ENCODE results near the gene SALL4.
"Not testable (repeated sequence)": the region's sequence is repeated elsewhere in the genome, so short reads cannot be mapped to it uniquely, and the experiment has no call there.

Gene SALL4

GRCh38 chr20:51797357-51798025 lies 4.8 kb downstream of the SALL4 start:
- TF ChIP-seq YY1 (IDR thresholded peaks at IDR 0.05; ENCODE audit: insufficient read depth, insufficient read length) (no peak), ZNF274 (IDR thresholded peaks at IDR 0.05; ENCODE audit: low read depth, low read length) (no peak), SUZ12 (IDR thresholded peaks at IDR 0.05; ENCODE audit: extremely low read depth, insufficient read depth, insufficient read length) (no peak)
- H3K9me3 ChIP-seq (ENCODE audit: insufficient read depth, low read length) = no peaks in the 10 kb centered on the region
- peaks cover 34% of the 10 kb centered on the region for H3K36me3 ChIP-seq (ENCODE audit: insufficient read depth, insufficient read length, low read length)
- no peak overlapping the region for H3K9ac ChIP-seq (ENCODE audit: insufficient read length, low read depth)
- DNase-seq (ENCODE audit: low read depth, low spot score) = no peak
- H3K27me3 ChIP-seq (ENCODE audit: insufficient read depth, insufficient read length) = no peaks in the 10 kb centered on the region
- peak overlapping the region; percentile 8 for H3K4me3 ChIP-seq (ENCODE audit: insufficient read length, low read depth)
- peaks cover 13% of the 10 kb centered on the region for H3K4me1 ChIP-seq (ENCODE audit: insufficient read depth, insufficient read length)

GRCh38 chr20:51796340-51796739 lies 6.0 kb downstream of the SALL4 start:
- no peak overlapping the region for H3K4me3 ChIP-seq (ENCODE audit: insufficient read length, low read depth)
- no peaks in the 10 kb centered on the region for H3K27me3 ChIP-seq (ENCODE audit: insufficient read depth, insufficient read length)
- peaks cover 13% of the 10 kb centered on the region for H3K4me1 ChIP-seq (ENCODE audit: insufficient read depth, insufficient read length)
- DNase-seq (ENCODE audit: low read depth, low spot score) = no peak
- peaks cover 44% of the 10 kb centered on the region for H3K36me3 ChIP-seq (ENCODE audit: insufficient read depth, insufficient read length, low read length)
- H3K9me3 ChIP-seq (ENCODE audit: insufficient read depth, low read length) = no peaks in the 10 kb centered on the region
- H3K9ac ChIP-seq (ENCODE audit: insufficient read length, low read depth) = peak overlapping the region; percentile 17
- TF ChIP-seq YY1 (IDR thresholded peaks at IDR 0.05; ENCODE audit: insufficient read depth, insufficient read length) (no peak), SUZ12 (IDR thresholded peaks at IDR 0.05; ENCODE audit: extremely low read depth, insufficient read depth, insufficient read length) (no peak), ZNF274 (IDR thresholded peaks at IDR 0.05; ENCODE audit: low read depth, low read length) (no peak)

GRCh38 chr20:51792960-51793359 lies 9.4 kb downstream of the SALL4 start:
- TF ChIP-seq YY1 (IDR thresholded peaks at IDR 0.05; ENCODE audit: insufficient read depth, insufficient read length) = no peak
- TF ChIP-seq ZNF274 (IDR thresholded peaks at IDR 0.05; ENCODE audit: low read depth, low read length) = no peak
- no peak for TF ChIP-seq SUZ12 (IDR thresholded peaks at IDR 0.05; ENCODE audit: extremely low read depth, insufficient read depth, insufficient read length)
- H3K4me3 ChIP-seq (ENCODE audit: insufficient read length, low read depth) = no peak overlapping the region
- H3K9me3 ChIP-seq (ENCODE audit: insufficient read depth, low read length) = no peaks in the 10 kb centered on the region
- peaks cover 9% of the 10 kb centered on the region for H3K4me1 ChIP-seq (ENCODE audit: insufficient read depth, insufficient read length)
- H3K9ac ChIP-seq (ENCODE audit: insufficient read length, low read depth) = no peak overlapping the region
- H3K36me3 ChIP-seq (ENCODE audit: insufficient read depth, insufficient read length, low read length) = peaks cover 76% of the 10 kb centered on the region
- DNase-seq (ENCODE audit: low read depth, low spot score) = no peak
- no peaks in the 10 kb centered on the region for H3K27me3 ChIP-seq (ENCODE audit: insufficient read depth, insufficient read length)

- H3K9me3 ChIP-seq (ENCODE audit: insufficient read depth, low read length) = no peaks in the 10 kb centered on the region
- H3K36me3 ChIP-seq (ENCODE audit: insufficient read depth, insufficient read length, low read length) = peaks cover 88% of the 10 kb centered on the region
- no peak overlapping the region for H3K9ac ChIP-seq (ENCODE audit: insufficient read length, low read depth)
- DNase-seq (ENCODE audit: low read depth, low spot score) = no peak
- peaks cover 9% of the 10 kb centered on the region for H3K4me1 ChIP-seq (ENCODE audit: insufficient read depth, insufficient read length)
- H3K27me3 ChIP-seq (ENCODE audit: insufficient read depth, insufficient read length) = no peaks in the 10 kb centered on the region
- no peak overlapping the region for H3K4me3 ChIP-seq (ENCODE audit: insufficient read length, low read depth)
- no peak for TF ChIP-seq YY1 (IDR thresholded peaks at IDR 0.05; ENCODE audit: insufficient read depth, insufficient read length)
These were observed 10.7 kb downstream of the SALL4 start for GRCh38 chr20:51791626-51792025.

- DNase-seq (ENCODE audit: low read depth, low spot score) = no peak
- Histone ChIP-seq H3K4me1 (ENCODE audit: insufficient read depth, insufficient read length) (peaks cover 9% of the 10 kb centered on the region), H3K4me3 (ENCODE audit: insufficient read length, low read depth) (no peak overlapping the region), H3K36me3 (ENCODE audit: insufficient read depth, insufficient read length, low read length) (peaks cover 89% of the 10 kb centered on the region), H3K9me3 (ENCODE audit: insufficient read depth, low read length) (no peaks in the 10 kb centered on the region), H3K27me3 (ENCODE audit: insufficient read depth, insufficient read length) (no peaks in the 10 kb centered on the region), H3K9ac (ENCODE audit: insufficient read length, low read depth) (no peak overlapping the region)
- no peak for TF ChIP-seq SUZ12 (IDR thresholded peaks at IDR 0.05; ENCODE audit: extremely low read depth, insufficient read depth, insufficient read length)
These were observed 12.1 kb downstream of the SALL4 start for GRCh38 chr20:51790256-51790655.

- H3K4me1 ChIP-seq (ENCODE audit: insufficient read depth, insufficient read length) = peaks cover 4% of the 10 kb centered on the region
- H3K9me3 ChIP-seq (ENCODE audit: insufficient read depth, low read length) = no peaks in the 10 kb centered on the region
- no peak for DNase-seq (ENCODE audit: low read depth, low spot score)
- H3K36me3 ChIP-seq (ENCODE audit: insufficient read depth, insufficient read length, low read length) = peaks cover 87% of the 10 kb centered on the region
- H3K4me3 ChIP-seq (ENCODE audit: insufficient read length, low read depth) = no peak overlapping the region
- no peak overlapping the region for H3K9ac ChIP-seq (ENCODE audit: insufficient read length, low read depth)
- TF ChIP-seq SUZ12 (IDR thresholded peaks at IDR 0.05; ENCODE audit: extremely low read depth, insufficient read depth, insufficient read length) (no peak), ZNF274 (IDR thresholded peaks at IDR 0.05; ENCODE audit: low read depth, low read length) (no peak), YY1 (IDR thresholded peaks at IDR 0.05; ENCODE audit: insufficient read depth, insufficient read length) (no peak)
- no peaks in the 10 kb centered on the region for H3K27me3 ChIP-seq (ENCODE audit: insufficient read depth, insufficient read length)
These were observed 12.9 kb downstream of the SALL4 start for GRCh38 chr20:51789434-51789833.

GRCh38 chr20:51788822-51789221 lies 13.5 kb downstream of the SALL4 start:
- DNase-seq (ENCODE audit: low read depth, low spot score) = no peak
- no peaks in the 10 kb centered on the region for H3K27me3 ChIP-seq (ENCODE audit: insufficient read depth, insufficient read length)
- H3K4me3 ChIP-seq (ENCODE audit: insufficient read length, low read depth) = no peak overlapping the region
- H3K9me3 ChIP-seq (ENCODE audit: insufficient read depth, low read length) = no peaks in the 10 kb centered on the region
- TF ChIP-seq YY1 (IDR thresholded peaks at IDR 0.05; ENCODE audit: insufficient read depth, insufficient read length) = no peak
- H3K9ac ChIP-seq (ENCODE audit: insufficient read length, low read depth) = no peak overlapping the region
- H3K4me1 ChIP-seq (ENCODE audit: insufficient read depth, insufficient read length) = peaks cover 3% of the 10 kb centered on the region
- peaks cover 92% of the 10 kb centered on the region for H3K36me3 ChIP-seq (ENCODE audit: insufficient read depth, insufficient read length, low read length)

GRCh38 chr20:51784299-51784698 lies 18.0 kb downstream of the SALL4 start:
- peaks cover 18% of the 10 kb centered on the region; the same call in 1 of the 2 replicates for H3K9me3 ChIP-seq (ENCODE audit: insufficient read depth, low read length)
- no peak for TF ChIP-seq ZNF274 (IDR thresholded peaks at IDR 0.05; ENCODE audit: low read depth, low read length)
- H3K9ac ChIP-seq (ENCODE audit: insufficient read length, low read depth) = no peak overlapping the region
- DNase-seq (ENCODE audit: low read depth, low spot score) = no peak
- H3K36me3 ChIP-seq (ENCODE audit: insufficient read depth, insufficient read length, low read length) = peaks cover 88% of the 10 kb centered on the region
- H3K4me1 ChIP-seq (ENCODE audit: insufficient read depth, insufficient read length) = no peaks in the 10 kb centered on the region
- H3K27me3 ChIP-seq (ENCODE audit: insufficient read depth, insufficient read length) = no peaks in the 10 kb centered on the region
- no peak overlapping the region for H3K4me3 ChIP-seq (ENCODE audit: insufficient read length, low read depth)

GRCh38 chr20:51778229-51778759 lies 24.0 kb downstream of the SALL4 start:
- Histone ChIP-seq H3K36me3 (ENCODE audit: insufficient read depth, insufficient read length, low read length) (peaks cover 35% of the 10 kb centered on the region), H3K9me3 (ENCODE audit: insufficient read depth, low read length) (peaks cover 18% of the 10 kb centered on the region; the same call in 1 of the 2 replicates)
- H3K9ac ChIP-seq (ENCODE audit: insufficient read length, low read depth); DNase-seq (ENCODE audit: low read depth, low spot score); H3K4me1 ChIP-seq (ENCODE audit: insufficient read depth, insufficient read length); H3K4me3 ChIP-seq (ENCODE audit: insufficient read length, low read depth); H3K27me3 ChIP-seq (ENCODE audit: insufficient read depth, insufficient read length): not testable (repeated sequence)

Data from NT2/D1 (cell line).